NK-92 (cell line): ENCODE data around the gene C2orf72.
A peak's percentile ranks its signal among the peaks of the same experiment; 100 is the strongest.

Experiments
- DNase-seq: peaks from one replicate; lab custom pipeline; 2025; ENCODE audit not compliant: unreplicated experiment; lab: John Stamatoyannopoulos, UW

C2orf72 gene

GRCh38 chr2:231041061-231041689 lies 3.9 kb downstream of the C2orf72 start:
- DNase-seq: no peak

GRCh38 chr2:231043796-231044195 lies 6.5 kb downstream of the C2orf72 start:
- DNase-seq: no peak

- no peak for DNase-seq
Observed at GRCh38 chr2:231046916-231047273, 9.6 kb downstream of the C2orf72 start.

- DNase-seq: no peak
Observed at GRCh38 chr2:231047274-231047922, 10.1 kb downstream of the C2orf72 start.

GRCh38 chr2:231047923-231048915 lies 10.9 kb downstream of the C2orf72 start:
- no peak for DNase-seq

GRCh38 chr2:231049286-231050017 lies 12.1 kb downstream of the C2orf72 start:
- DNase-seq: no peak

- no peak for DNase-seq
Observed at GRCh38 chr2:231050018-231050901, 12.9 kb downstream of the C2orf72 start.

- DNase-seq: no peak
Observed at GRCh38 chr2:231051116-231051515, 13.8 kb downstream of the C2orf72 start.

GRCh38 chr2:231052494-231053451 lies 15.4 kb downstream of the C2orf72 start:
- no peak for DNase-seq

GRCh38 chr2:231053846-231054245 lies 16.5 kb downstream of the C2orf72 start:
- DNase-seq: no peak

GRCh38 chr2:231056453-231057416 lies 19.4 kb downstream of the C2orf72 start, which contains the start of gene PSMD1:
Gene PSMD1 (plus strand): TSS chr2:231056867. CDS start chr2:231057026, 159 bp downstream.
- peak; percentile 49 for DNase-seq

- DNase-seq: no peak
Observed at GRCh38 chr2:231057590-231057989, 20.3 kb downstream of the C2orf72 start.

GRCh38 chr2:231058761-231059550 lies 21.6 kb downstream of the C2orf72 start:
- no peak for DNase-seq

- no peak for DNase-seq
Observed at GRCh38 chr2:231059756-231060155, 22.4 kb downstream of the C2orf72 start.

GRCh38 chr2:231062776-231063175 lies 25.5 kb downstream of the C2orf72 start:
- no peak for DNase-seq

- no peak for DNase-seq
Observed at GRCh38 chr2:231063347-231063746, 26.0 kb downstream of the C2orf72 start.

- DNase-seq: no peak
Observed at GRCh38 chr2:231065966-231066365, 28.6 kb downstream of the C2orf72 start.
